ENCODE data around the gene SGIP1. TPM values are rescaled to one million over a fixed set of nuclear protein-coding genes. Genes with fewer than 3 reads are reported as not detected.

The SGIP1 gene
- total and polyA plus RNA-seq, 2 experiments from 2014 or later: 2.4 to 6.1 TPM

GRCh38 chr1:66585002-66585401, 51.0 kb downstream of the SGIP1 start (continued):
- TF ChIP-seq ZNF462 (CRISPR knock-in tag; IDR thresholded peaks at IDR 0.05) (no peak), POLR2AphosphoS5 (IDR thresholded peaks at IDR 0.05; ENCODE audit: low read depth) (no peak), ETS1 (IDR thresholded peaks at IDR 0.05) (no peak)

- TF ChIP-seq ETS1 (IDR thresholded peaks at IDR 0.05) (no peak), ZNF462 (CRISPR knock-in tag; IDR thresholded peaks at IDR 0.05) (no peak), CREB1 (CRISPR knock-in tag; IDR thresholded peaks at IDR 0.05; ENCODE audit: low read depth) (no peak), EZH2 (IDR thresholded peaks at IDR 0.05; ENCODE audit: low read depth, unreplicated experiment) (no peak), ZNF114 (CRISPR knock-in tag; IDR thresholded peaks at IDR 0.05) (no peak), STAT1 (IDR thresholded peaks at IDR 0.05; ENCODE audit: unreplicated experiment) (no peak)
- H3K36me3 Mint-ChIP-seq (ENCODE audit: low read depth): no peaks in the 10 kb centered on the region
- DNase-seq (ENCODE audit: low spot score) (no peak), ATAC-seq (no peak)
- H3K4me3 Mint-ChIP-seq: no peak overlapping the region
- no peak overlapping the region for H2AFZ ChIP-seq
- no peaks in the 10 kb centered on the region for H3K9me2 ChIP-seq (ENCODE audit: insufficient read depth)
- no peaks in the 10 kb centered on the region for H3K27me3 ChIP-seq (ENCODE audit: insufficient read depth)
- H3K4me2 ChIP-seq: no peak overlapping the region
- no peaks in the 10 kb centered on the region for H3K4me1 ChIP-seq (ENCODE audit: insufficient read depth)
- H4K20me1 ChIP-seq (replicated peaks; ENCODE audit: insufficient read depth): no peaks in the 10 kb centered on the region
- peaks cover 1% of the 10 kb centered on the region for H3K27me3 Mint-ChIP-seq (ENCODE audit: insufficient read depth, low read depth, poor library complexity)
- H3K4me1 Mint-ChIP-seq: no peaks in the 10 kb centered on the region
- no peaks in the 10 kb centered on the region for H3F3A ChIP-seq (replicated peaks; ENCODE audit: low read depth)
- H3K9me3 Mint-ChIP-seq: no peaks in the 10 kb centered on the region
- no peak overlapping the region for H3K4me3 ChIP-seq
- H3K27ac ChIP-seq (ENCODE audit: low read depth): no peak overlapping the region
- H3K79me2 ChIP-seq (replicated peaks; ENCODE audit: insufficient read depth): no peaks in the 10 kb centered on the region
- no peak overlapping the region for H3K27ac Mint-ChIP-seq
- H3K36me3 ChIP-seq (ENCODE audit: insufficient read depth): no peaks in the 10 kb centered on the region
Measured at GRCh38 chr1:66589326-66589725, 55.4 kb downstream of the SGIP1 start.

All from GM23338 (cell line).